HG02588 (cell line): Measurements from ENCODE around the gene DNAJC6.

Source experiments
- ATAC-seq: cut with Tn5 transposase; IDR thresholded peaks from one replicate; pipeline ENCODE4 v1.9.1; 2021; ENCODE audit warnings: mild to moderate bottlenecking, moderate library complexity; ENCODE audit not compliant: unreplicated experiment

Gene DNAJC6

GRCh38 chr1:65459397-65459768 is 150.0 kb downstream of the DNAJC6 start:
- ATAC-seq: peak; percentile 67
